HG03103 (cell line): ENCODE data around the gene GARIN1A.
"Not testable (repeated sequence)": the region's sequence is repeated elsewhere in the genome, so short reads cannot be mapped to it uniquely, and the experiment has no call there.

Experiments used
- ATAC-seq: cut with Tn5 transposase; IDR thresholded peaks from one replicate; pipeline ENCODE4 v1.9.1; 2021; ENCODE audit warnings: low read depth; ENCODE audit not compliant: unreplicated experiment

Gene GARIN1A

DNA sequence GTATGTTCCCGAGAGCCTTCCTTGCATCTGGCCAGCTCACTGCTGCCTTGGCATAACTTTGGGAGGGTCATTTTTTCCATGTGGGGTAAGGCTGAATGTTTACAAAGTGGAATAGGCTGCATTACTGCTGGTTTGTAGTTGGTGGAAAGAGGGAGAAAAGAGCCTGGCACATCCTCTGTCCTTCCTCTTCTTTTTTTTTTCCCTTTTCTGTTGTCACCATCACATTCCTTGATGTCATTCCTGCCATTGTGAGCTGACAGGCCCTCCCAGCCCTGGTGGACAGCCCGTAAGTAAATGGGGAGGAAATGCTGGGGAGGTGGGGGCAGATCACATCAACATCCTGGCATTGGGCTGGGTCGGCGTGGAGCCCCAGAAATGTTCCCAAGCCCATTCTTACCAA is at the start of gene GARIN1A:
Gene GARIN1A (plus strand): TSS at position 301 of the 400 bp plus-strand sequence. CDS start 106 bp downstream, outside the sequence.
- no peak for ATAC-seq

DNA sequence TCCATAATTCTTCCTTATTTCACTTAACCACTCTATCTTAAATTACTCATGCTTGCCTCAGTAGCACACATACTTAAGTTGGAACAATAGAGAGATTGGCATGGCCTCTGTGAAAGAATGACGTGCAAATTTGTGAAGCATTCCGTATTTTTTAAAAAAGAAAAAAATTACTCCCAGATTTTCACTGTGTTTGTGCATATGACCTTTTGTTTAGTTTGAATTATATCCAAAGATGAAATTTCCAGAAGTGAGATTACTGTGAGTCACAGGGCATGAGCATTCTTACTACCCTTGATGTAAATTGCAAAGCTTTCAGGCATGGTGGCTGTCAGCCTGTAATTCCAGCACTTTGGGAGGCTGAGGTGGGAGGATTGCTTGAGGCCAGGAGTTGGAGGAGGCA is 45.0 kb upstream of the GARIN1A start:
- ATAC-seq, result not testable (repeated sequence)

DNA sequence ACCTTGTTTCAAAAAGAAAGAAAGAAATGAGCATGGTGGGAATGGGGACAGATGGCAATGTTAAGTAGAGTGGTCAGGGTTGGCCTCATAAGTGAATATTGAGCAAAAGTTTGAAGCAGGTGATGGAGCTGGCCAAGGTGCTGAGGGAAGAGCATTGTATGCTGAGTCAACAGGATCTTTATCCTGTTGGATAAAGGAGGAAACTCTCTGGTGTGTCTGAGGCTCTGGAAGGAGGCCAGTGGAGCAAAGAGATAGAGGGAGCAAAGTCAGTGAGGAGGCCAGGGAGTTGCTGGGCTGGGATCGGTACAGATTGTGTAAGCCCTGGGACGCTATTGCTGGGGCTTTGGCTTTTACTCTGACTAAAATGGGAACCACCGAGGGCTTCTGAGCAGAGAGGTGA is 38.2 kb upstream of the GARIN1A start:
- not testable (repeated sequence) for ATAC-seq

DNA sequence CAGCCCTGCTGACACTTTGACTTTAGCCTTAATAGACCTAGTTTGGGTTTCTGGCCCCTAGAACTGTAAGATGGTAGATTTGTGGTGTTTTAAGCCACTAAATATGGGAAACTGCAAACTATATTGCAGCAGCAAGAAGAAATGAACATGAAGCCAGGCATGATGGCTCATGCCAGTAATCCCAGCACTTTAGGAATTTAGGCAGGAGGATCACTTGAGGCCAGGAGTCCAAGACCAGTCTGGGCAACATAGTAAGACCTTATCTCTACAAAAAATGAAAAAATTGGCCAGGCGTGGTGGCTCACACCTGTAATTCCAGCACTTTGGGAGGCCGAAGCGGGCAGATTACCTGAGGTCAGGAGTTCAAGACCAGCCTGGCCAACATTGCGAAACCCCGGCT is 26.9 kb upstream of the GARIN1A start:
- not testable (repeated sequence) for ATAC-seq

DNA sequence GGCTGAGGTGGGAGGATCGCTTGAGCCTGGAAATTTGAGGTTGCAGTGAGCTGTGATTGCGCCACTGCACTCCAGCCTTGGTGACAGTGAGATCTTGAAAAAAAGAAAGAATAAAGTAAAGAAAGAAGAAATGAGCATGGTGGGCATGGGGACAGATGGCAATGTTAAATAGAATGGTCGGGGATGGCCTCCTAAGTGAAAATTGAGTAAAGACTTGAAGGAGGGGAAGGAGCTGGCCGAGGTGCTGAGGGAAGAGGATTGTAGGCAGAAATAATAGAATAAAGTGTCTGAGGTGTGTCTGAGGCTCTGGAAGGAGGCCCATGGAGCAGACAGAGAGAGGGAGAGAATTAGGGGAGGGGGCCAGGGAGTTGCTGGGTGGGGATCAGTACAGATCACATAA is 26.2 kb upstream of the GARIN1A start:
- not testable (repeated sequence) for ATAC-seq

DNA sequence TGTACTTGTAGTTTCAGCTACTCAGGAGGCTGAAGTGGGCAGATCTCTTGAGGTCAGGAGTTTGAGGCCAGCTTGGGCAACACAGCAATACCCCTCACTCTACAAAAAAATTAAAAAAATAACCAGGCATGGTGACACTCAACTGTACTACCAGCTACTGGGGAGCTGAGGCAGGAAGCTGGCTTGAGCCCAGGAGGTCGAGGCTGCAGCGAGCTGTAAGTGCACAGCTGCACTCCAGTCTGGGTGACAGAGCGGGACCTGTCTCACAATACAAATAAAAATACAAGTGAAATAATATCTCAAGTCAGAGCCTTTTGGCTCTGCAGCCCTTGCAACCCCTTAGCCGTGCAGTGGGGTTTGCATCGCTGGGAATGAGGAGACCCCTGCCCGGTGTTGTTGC is 25.2 kb upstream of the GARIN1A start:
- ATAC-seq, result not testable (repeated sequence)

DNA sequence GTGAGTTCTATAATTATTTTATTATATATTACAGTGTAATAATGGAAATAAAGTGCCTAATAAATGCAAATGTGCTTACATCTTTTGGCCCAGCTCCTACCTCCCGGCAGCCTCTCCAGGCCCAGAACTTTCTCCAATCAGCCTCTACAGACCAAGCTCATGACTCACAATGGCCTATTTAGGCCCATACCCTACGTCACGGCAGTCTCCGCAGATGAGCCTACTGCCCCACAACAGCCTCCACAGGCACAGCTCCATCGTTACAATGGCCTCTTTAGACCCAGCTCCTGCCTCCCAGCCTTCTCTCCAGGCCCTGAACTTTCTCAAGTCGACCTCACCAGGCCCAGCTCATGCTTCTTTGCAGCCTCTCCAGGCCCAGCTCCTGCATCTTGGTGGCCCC is 21.0 kb upstream of the GARIN1A start:
- ATAC-seq, result not testable (repeated sequence)

DNA sequence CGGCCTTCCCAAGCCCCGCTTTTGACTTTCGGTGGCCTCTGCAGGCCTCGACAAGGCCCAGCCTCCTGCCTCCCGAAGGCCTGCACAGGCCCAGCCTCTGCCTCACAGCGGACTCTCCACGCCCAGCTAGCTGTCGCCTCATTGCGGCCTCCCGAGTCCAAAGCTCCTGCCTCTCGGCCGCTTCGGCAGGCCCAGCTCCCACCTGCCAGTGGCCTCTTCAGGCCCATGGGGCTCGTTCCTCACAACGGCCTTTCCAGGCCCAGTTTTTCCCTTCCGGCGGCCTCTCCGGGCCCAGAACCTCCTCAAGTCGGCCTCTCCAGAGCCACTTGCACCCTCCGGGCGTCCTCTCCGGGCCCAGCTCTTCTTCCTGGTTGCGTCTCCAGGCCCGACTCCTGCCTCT is 19.5 kb upstream of the GARIN1A start:
- ATAC-seq, result not testable (repeated sequence)

DNA sequence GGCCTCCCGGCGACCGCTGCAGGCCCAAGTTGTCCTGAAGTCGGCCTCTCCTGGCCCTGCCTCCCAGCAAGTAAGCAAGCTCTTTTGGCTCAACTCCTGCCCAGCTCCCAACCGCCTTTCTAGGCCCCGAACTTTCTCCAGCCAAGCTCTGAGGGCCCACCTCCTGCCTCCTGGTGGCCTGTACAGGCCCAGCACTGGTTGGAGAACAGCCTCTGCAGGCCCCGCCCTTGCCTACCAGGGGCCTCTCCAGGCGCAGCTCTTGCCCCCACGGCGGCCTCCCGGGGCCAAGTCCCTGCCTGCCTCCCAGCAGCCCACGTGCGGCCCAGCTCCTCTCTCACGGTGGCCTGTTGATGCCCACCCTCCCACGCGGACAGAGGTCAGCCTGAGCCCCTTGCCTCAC is 18.9 kb upstream of the GARIN1A start:
- ATAC-seq, result not testable (repeated sequence)

DNA sequence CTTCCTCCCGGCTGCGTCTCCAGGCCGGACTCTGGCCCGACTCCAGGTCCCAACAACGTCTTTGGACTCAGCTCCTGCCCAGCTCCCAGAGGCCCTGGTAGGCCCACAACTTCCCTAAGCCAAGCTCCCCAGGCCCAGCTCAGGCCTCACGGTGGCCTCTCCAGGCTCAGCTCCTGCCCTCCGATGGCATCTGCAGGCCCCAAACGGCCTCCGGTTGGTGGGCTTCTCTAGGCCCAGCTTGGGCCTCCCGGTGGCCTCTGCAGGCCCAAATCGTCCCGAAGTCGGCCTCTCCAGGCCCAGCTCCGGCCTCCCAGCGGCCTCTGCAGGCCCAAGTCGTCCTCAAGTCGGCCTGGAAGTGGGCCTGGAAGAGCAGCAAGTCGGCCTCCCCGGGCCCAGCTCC is 18.0 kb upstream of the GARIN1A start:
- not testable (repeated sequence) for ATAC-seq

DNA sequence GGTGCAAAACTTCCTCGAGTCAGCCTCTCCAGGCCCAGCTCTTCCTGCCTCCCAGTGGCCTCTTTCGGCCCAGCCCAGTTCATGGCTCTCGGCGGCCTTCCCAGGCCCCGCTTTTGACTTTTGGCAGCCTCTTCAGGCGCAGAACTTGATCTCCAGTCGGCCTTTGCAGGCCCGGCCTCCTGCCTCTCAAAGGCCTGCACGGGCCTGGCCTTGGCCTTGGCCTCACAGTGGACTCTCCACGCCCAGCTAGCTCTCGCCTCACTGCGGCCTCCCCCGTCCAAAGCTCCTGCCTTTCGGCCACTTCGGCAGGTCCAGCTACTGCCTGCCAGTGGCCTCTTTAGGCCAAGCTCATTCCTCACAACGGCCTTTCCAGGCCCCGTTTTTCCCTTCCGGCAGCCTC is 17.6 kb upstream of the GARIN1A start:
- not testable (repeated sequence) for ATAC-seq

DNA sequence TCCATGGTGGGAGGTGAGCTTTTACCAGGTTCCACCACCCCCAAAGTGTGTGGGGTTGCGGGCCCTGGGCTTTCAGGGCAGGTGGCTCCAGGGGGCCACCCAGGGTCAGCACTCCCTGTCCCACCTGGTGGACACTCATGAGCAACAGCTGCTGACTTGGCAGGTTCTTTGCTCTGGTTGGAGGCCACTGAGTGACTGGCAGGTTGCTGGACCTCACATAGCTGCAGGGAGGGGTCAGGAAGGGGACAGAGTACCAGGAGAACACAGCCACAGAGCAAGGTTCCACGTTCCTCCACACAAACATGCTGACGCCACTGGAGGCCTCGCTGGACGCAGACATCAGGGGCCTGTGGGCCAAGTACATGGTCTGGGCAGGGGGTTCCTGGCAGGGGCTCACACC is 13.7 kb upstream of the GARIN1A start:
- not testable (repeated sequence) for ATAC-seq

DNA sequence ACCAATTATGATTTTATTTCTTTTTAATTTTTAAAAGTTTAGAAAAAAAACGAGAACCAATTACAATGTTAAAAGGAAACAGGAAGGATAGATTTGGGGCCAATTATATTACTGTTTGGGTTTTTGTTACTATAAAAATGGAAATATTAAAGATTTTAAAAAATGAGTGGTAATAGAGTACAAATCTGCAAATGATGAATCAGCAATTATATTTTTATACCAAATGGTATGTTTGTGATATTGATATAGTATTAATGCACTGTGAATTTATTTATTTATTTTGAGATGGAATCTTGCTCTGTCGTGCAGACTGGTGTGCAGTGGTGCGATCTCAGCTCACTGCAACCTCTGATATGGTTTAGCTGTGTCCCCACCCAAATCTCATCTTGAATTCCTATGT is 11.5 kb upstream of the GARIN1A start:
- no peak for ATAC-seq

DNA sequence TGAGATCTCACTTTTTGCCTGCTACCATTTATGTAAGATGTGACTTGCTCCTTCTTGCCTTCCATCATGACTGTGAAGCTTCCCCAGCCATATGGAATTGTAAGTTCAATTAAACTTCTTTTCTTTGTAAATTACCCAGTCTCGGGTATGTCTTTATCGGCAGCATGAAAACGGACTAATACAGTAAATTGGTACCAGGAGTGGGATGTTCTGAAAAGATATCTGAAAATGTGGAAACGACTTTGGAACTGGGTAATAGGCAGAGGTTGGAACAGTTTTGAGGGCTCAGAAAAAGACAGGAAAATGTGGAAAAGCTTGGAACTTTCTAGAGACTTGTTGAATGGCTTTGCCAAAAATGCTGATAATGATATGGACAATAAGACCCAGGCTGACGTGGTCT is 10.6 kb upstream of the GARIN1A start:
- ATAC-seq, result no peak

DNA sequence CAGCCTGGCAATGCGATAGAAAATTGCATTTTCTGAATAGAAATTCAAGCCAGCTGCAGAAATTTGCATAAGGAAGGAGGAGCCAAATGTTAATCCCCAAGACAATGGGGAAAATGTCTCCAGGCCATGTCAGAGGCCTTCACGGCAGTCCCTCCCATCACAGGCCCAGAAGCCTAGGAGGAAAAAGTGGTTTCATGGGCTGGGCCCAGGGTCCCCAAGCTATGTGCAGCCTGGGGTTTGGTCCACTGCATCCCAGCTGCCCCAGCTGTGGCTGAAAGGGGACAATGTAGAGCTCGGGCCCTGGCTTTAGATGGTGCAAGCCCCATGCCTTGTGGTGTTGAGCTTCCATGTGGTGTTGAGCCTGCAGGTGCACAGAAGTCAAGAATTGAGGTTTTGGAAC is 10.0 kb upstream of the GARIN1A start:
- no peak for ATAC-seq

DNA sequence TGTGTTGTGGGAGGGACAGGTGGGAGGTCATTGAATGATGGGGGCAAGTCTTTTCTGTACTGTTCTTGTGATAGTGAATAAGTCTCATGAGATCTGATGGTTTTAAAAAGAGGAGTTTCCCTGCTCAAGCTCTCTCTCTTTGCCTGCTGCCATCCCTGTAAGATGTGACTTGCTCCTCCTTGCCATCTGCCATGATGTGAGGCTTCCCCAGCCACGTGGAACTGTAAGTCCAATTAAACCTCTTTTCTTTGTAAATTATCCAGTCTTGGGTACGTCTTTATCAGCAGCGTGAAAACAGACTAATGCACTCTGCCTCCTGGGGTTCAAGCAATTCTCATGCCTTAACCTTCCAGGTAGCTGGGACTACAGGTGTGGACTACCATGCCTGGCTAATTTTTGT is 8.9 kb upstream of the GARIN1A start:
- ATAC-seq, result not testable (repeated sequence)

DNA sequence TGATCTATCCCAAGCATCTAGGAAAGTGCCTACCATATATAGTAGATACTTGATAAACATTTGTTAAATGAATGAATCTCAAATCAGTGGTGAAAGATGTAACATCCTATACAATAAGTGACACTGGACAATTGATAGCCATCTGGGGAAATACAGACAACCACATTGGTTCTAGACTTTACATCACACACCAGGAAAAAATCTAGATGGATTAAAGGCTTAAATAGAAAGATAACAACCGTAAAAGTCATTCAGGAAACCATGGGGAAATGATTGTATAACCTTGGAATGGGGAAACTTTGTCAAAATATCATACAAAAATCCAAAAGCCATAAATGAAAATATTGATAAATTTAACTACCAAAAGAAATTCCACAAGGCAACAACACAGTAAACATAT is 7.0 kb upstream of the GARIN1A start:
- ATAC-seq, result no peak

DNA sequence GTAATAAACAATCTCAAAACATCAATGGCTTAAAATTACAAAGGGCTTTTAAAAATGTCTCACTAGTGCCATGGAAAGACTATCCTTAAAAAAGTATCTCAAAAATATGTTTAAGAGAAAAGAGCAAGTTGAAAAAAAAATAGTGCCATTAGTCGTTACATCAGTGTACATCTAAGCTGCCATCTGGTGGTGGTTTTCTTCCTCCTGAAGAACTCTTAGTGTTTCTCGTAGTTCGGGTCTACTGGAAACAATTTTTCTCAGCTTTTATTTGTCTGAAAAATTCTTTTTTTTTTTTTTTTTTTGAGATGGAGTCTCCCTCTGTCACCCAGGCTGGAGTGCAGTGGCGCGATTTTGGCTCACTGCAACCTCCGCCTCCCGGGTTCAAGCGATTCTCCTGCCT is 5.9 kb upstream of the GARIN1A start:
- ATAC-seq, result no peak

DNA sequence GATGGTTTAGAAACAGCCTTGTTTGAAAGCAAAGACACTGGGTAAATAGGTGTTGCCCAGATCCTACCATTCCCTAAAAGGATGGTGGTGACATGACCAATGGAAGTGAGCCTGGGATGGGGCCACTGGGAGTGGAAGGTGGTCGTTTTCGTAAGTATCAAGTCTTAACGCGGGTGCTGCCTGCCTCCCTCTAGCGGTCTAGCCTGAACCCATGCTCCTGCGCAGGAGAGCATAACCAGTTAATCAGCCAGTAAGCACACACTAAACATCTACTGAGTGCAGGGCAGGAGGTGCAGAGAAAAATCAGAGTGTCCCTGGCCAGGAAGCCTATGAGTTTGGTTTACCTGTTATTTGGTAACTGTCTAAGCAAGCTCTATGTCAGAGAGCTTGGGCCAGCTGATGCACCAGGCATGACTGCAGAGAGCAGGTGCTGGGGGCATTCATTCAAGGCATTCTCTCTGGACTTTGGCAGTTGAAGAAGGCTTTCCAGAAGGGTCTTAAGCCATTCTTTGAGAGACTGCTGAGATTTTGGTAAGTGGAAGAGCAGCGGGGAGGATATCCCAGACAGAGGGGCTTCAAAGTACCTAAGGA is 930 bp downstream of the GARIN1A start:
- no peak for ATAC-seq

DNA sequence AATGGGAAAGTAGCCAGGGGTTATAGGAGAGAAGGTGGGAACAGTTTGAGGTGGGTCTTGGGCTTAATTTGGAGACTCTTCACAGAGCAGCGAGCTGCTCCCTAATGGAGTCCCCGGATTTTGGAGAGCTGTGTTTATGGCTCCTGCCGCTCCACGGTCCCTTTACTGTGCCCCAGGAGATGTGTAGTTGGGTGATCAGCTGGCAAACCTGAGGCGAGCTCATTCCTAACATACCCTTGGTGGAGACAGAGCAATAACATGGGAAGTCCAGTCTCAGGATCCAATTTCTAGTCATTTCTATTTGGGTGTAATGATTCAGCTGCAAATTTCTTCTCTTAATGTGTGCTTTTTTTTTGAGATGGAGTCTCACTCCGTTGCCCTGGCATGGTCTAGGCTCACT is 1.5 kb downstream of the GARIN1A start:
- ATAC-seq, result no peak

DNA sequence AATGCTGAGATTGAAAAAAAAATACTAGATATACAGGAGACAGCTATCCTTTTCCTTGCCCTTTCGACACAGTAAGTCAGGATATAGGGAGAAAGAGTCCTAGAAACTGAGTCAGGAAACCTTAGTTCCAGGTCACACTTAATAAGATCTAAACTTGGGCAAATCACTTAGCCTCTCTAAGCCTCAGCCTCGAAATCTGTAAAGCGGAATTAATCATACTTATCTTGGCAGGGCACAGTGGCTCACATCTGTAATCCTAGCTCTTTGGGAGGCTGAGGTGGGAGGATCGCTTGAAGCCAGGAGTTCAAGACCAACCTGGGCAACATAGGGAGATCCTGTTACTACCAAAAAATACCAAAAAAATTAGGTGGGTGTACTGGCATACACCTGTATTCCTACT is 4.6 kb downstream of the GARIN1A start:
- ATAC-seq, result no peak

DNA sequence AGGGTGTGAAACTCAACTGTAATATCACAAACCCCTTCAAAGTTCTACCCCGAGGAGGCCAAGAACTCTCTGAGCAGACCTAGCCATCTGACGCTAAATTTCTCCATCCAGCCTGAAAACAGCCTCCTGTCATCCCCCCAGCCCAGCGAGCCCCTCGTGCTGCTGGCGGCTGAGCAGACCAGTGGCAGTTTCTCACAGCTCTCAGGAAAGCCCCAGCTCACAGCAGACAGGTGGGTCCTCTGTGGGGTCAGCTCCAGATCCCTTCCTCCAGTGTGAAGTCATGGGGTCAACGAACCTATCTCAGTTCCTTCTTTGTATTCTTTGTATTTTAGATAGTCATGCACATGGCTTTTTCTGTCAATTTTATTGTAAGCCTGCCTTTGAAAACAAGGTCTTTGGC is 7.8 kb downstream of the GARIN1A start:
- ATAC-seq, result no peak
